PC-9 (cell line): Measurements from ENCODE around the gene RPL34. TPM values are rescaled to one million over a fixed set of nuclear protein-coding genes. Genes with fewer than 3 reads are reported as not detected.

Experiments
- BruUV-seq: library from RNA; stranded (reverse); fragments of 400-500 nt; replicated peaks from 2 replicates; lab custom pipeline; 2021; lab: Mats Ljungman, UMichigan
- CTCF ChIA-PET: fragments of 300-600 bp; sonication (Branson Sonifier 250); formaldehyde crosslinking; loops from one replicate; lab custom pipeline; 2022; ENCODE audit warnings: antibody characterized with exemption; lab: Charles Lee
- POLR2A ChIA-PET: fragments of 300-600 bp; sonication (Branson Sonifier 250); formaldehyde crosslinking; loops from one replicate; lab custom pipeline; 2022; ENCODE audit warnings: antibody characterized with exemption; ENCODE audit not compliant: unreplicated experiment; lab: Charles Lee
- DNase-seq, 2 experiments: peaks; one replicate each; pipeline versions ENCODE4 v3.0.0 to v3.0.0-alpha.2; 2015 to 2022; ENCODE audit warnings: mixed read lengths in 1 of 2
- H2AFZ ChIP-seq: fragments of 200-600 bp; sonication (generic); 2 replicates; pipeline ENCODE4 v1.8.1; 2017; ENCODE audit warnings: antibody characterized with exemption
- H3F3A ChIP-seq: fragments of 200-600 bp; sonication (generic); 2 replicates; pipeline ENCODE4 v1.8.1; 2017; ENCODE audit warnings: antibody characterized with exemption, mild to moderate bottlenecking, low read depth; ENCODE audit not compliant: insufficient read depth
- H3K27ac ChIP-seq: fragments of 200-600 bp; sonication (generic); 2 replicates; pipeline ENCODE4 v1.6.1; 2016; ENCODE audit warnings: mixed run types
- H3K27me3 ChIP-seq: fragments of 200-600 bp; sonication (generic); 2 replicates; pipeline ENCODE4 v1.6.1; 2016; ENCODE audit warnings: low read depth, mixed run types; ENCODE audit not compliant: insufficient read depth
- H3K36me3 ChIP-seq: fragments of 200-600 bp; sonication (generic); 2 replicates; pipeline ENCODE4 v1.6.1; 2016; ENCODE audit warnings: low read depth, mixed run types
- H3K4me1 ChIP-seq: fragments of 200-600 bp; sonication (generic); replicated peaks from 2 replicates; pipeline ENCODE4 v1.6.1; 2016; ENCODE audit warnings: mixed run types; ENCODE audit not compliant: insufficient read depth
- H3K4me2 ChIP-seq: fragments of 200-600 bp; sonication (generic); 2 replicates; pipeline ENCODE4 v1.6.1; 2017; ENCODE audit warnings: mixed run types
- H3K4me3 ChIP-seq: fragments of 200-600 bp; sonication (generic); 2 replicates; pipeline ENCODE4 v1.6.1; 2016; ENCODE audit warnings: mixed run types
- H3K79me2 ChIP-seq: fragments of 200-600 bp; sonication (generic); 2 replicates; pipeline ENCODE4 v1.6.1; 2017; ENCODE audit warnings: low read depth, mixed run types
- H3K9me2 ChIP-seq: fragments of 200-600 bp; sonication (generic); 2 replicates; pipeline ENCODE4 v1.8.1; 2017; ENCODE audit warnings: mild to moderate bottlenecking; ENCODE audit not compliant: insufficient read depth
- H3K9me3 ChIP-seq: fragments of 200-600 bp; sonication (generic); 2 replicates; pipeline ENCODE4 v1.8.1; 2016; ENCODE audit warnings: low read depth; ENCODE audit not compliant: insufficient read depth
- H4K20me1 ChIP-seq: fragments of 200-600 bp; sonication (generic); 2 replicates; pipeline ENCODE4 v1.8.1; 2017; ENCODE audit not compliant: insufficient read depth
- CTCF ChIP-seq: fragments of 200-600 bp; sonication (generic); conservative IDR thresholded peaks from 2 replicates; pipeline ENCODE4 v1.6.1; 2017; ENCODE audit warnings: mixed run types, antibody characterized with exemption, mild to moderate bottlenecking, moderate library complexity
- EZH2 ChIP-seq: fragments of 200-600 bp; sonication (generic); IDR thresholded peaks from 2 replicates; pipeline ENCODE4 v1.8.0; 2017; ENCODE audit warnings: antibody characterized with exemption, low read depth
- intact Hi-C: fragments of 100-400 bp; cut with micrococcal nuclease; formaldehyde crosslinking; loops from one replicate; pipeline ENCODE4 v1.10.0; 2022; ENCODE audit not compliant: unreplicated experiment
- total RNA-seq: library from RNA; stranded (reverse); gene quantifications from 2 replicates; pipeline ENCODE4 v1.2.3, GENCODE V29; 2021

Gene RPL34
- total RNA-seq, 1 experiment from 2014 or later, result 672 TPM

- no peak for DNase-seq
- Histone ChIP-seq H3K4me1 (peaks cover 13% of the 10 kb centered on the region), H3F3A (peaks cover 26% of the 10 kb centered on the region), H3K27ac (peak overlapping the region; percentile 94), H3K27me3 (no peaks in the 10 kb centered on the region), H3K9me2 (no peaks in the 10 kb centered on the region), H3K79me2 (peaks cover 46% of the 10 kb centered on the region), H3K4me3 (peak overlapping the region; percentile 88), H4K20me1 (peaks cover 39% of the 10 kb centered on the region), H3K36me3 (peaks cover 44% of the 10 kb centered on the region), H2AFZ (no peak overlapping the region), H3K4me2 (peak overlapping the region; percentile 90), H3K9me3 (no peaks in the 10 kb centered on the region)
- ChIA-PET CTCF (no interaction called here), POLR2A (interaction anchor here (0.6 kb wide), 1 partner anchor 10 kb away, joined by 3 read pairs; no protein-coding TSS in a partner anchor)
- BruUV-seq, result no TSS peak
- TF ChIP-seq EZH2, result no peak
- TF ChIP-seq CTCF, result no peak
- intact Hi-C loops, result no loop called here
These were observed 1.6 kb downstream of the RPL34 start for GRCh38 chr4:108622022-108622421.

GRCh38 chr4:108622828-108623227 lies 2.5 kb downstream of the RPL34 start:
- no peaks in the 10 kb centered on the region for H3K9me3 ChIP-seq
- H3K4me3 ChIP-seq, result peak overlapping the region; percentile 88; the same call in 1 of the 2 replicates
- peaks cover 26% of the 10 kb centered on the region for H3F3A ChIP-seq
- peaks cover 40% of the 10 kb centered on the region for H4K20me1 ChIP-seq
- DNase-seq, result no peak
- peaks cover 46% of the 10 kb centered on the region for H3K79me2 ChIP-seq
- peak overlapping the region; percentile 90 for H3K4me2 ChIP-seq
- H3K36me3 ChIP-seq, result peaks cover 44% of the 10 kb centered on the region
- H2AFZ ChIP-seq, result no peak overlapping the region
- H3K27me3 ChIP-seq, result no peaks in the 10 kb centered on the region
- TF ChIP-seq EZH2 (no peak), CTCF (no peak)
- BruUV-seq, result no TSS peak
- no peak overlapping the region for H3K27ac ChIP-seq
- CTCF ChIA-PET, result no interaction called here
- no peaks in the 10 kb centered on the region for H3K9me2 ChIP-seq
- POLR2A ChIA-PET, result no interaction called here
- H3K4me1 ChIP-seq, result peaks cover 13% of the 10 kb centered on the region
- intact Hi-C loops, result no loop called here

- H2AFZ ChIP-seq, result no peak overlapping the region
- H3K36me3 ChIP-seq, result peaks cover 46% of the 10 kb centered on the region
- peaks cover 40% of the 10 kb centered on the region for H4K20me1 ChIP-seq
- peaks cover 13% of the 10 kb centered on the region for H3K4me1 ChIP-seq
- no TSS peak for BruUV-seq
- POLR2A ChIA-PET, result no interaction called here
- no peaks in the 10 kb centered on the region for H3K27me3 ChIP-seq
- DNase-seq, result no peak
- no peaks in the 10 kb centered on the region for H3K9me3 ChIP-seq
- H3K9me2 ChIP-seq, result no peaks in the 10 kb centered on the region
- TF ChIP-seq EZH2, result no peak
- TF ChIP-seq CTCF, result no peak
- no peak overlapping the region for H3K4me3 ChIP-seq
- no peak overlapping the region for H3K27ac ChIP-seq
- CTCF ChIA-PET, result no interaction called here
- H3F3A ChIP-seq, result peaks cover 42% of the 10 kb centered on the region
- peaks cover 46% of the 10 kb centered on the region for H3K79me2 ChIP-seq
- intact Hi-C loops, result no loop called here
- H3K4me2 ChIP-seq, result 0 out of 2 replicates have a peak overlapping the region, but pooled peaks have one; percentile 23
These were observed 4.1 kb downstream of the RPL34 start for GRCh38 chr4:108624263-108625056.
